Measurements from ENCODE around the gene MCM8.
"Not testable (repeated sequence)": the region's sequence is repeated elsewhere in the genome, so short reads cannot be mapped to it uniquely, and the experiment has no call there.

Gene MCM8

GRCh38 chr20:6007094-6007528 is 56.7 kb downstream of the MCM8 start:
- DNase-seq = no peak

- DNase-seq = no peak
Measured at GRCh38 chr20:6007529-6008103, 57.2 kb downstream of the MCM8 start.

- peak in 8 of 14 donors; percentile 2 to 42 (median 24) for DNase-seq
Measured at GRCh38 chr20:6008254-6008653, 57.8 kb downstream of the MCM8 start.

GRCh38 chr20:6012179-6012578 is 61.7 kb downstream of the MCM8 start:
- DNase-seq = no peak

- DNase-seq = no peak
Measured at GRCh38 chr20:6014017-6014416, 63.6 kb downstream of the MCM8 start.

GRCh38 chr20:6014957-6015356 is 64.5 kb downstream of the MCM8 start:
- no peak for DNase-seq

GRCh38 chr20:6017467-6017866 is 67.0 kb downstream of the MCM8 start:
- DNase-seq = no peak

GRCh38 chr20:6017880-6018279 is 67.4 kb downstream of the MCM8 start:
- DNase-seq = no peak

- no peak for DNase-seq
Measured at GRCh38 chr20:6024768-6025167, 74.3 kb downstream of the MCM8 start.

- DNase-seq = no peak
Measured at GRCh38 chr20:6026051-6026450, 75.6 kb downstream of the MCM8 start.

GRCh38 chr20:6028818-6029217 is 78.4 kb downstream of the MCM8 start:
- DNase-seq = no peak

GRCh38 chr20:6029538-6029937 is 79.1 kb downstream of the MCM8 start:
- DNase-seq = no peak

GRCh38 chr20:6030453-6031080 is 80.1 kb downstream of the MCM8 start:
- no peak for DNase-seq

GRCh38 chr20:6032907-6033306 is 82.5 kb downstream of the MCM8 start:
- not testable (repeated sequence) for DNase-seq

- DNase-seq = no peak
Measured at GRCh38 chr20:6034134-6034969, 83.9 kb downstream of the MCM8 start.

GRCh38 chr20:6036213-6036612 is 85.8 kb downstream of the MCM8 start:
- DNase-seq = no peak

GRCh38 chr20:6037082-6037481 is 86.6 kb downstream of the MCM8 start:
- no peak for DNase-seq

- peak in 7 of 14 donors; percentile 8 to 43 (median 24) for DNase-seq
Measured at GRCh38 chr20:6038256-6038655, 87.8 kb downstream of the MCM8 start.

GRCh38 chr20:6039766-6040165 is 89.3 kb downstream of the MCM8 start:
- DNase-seq = no peak

- DNase-seq = no peak
Measured at GRCh38 chr20:6040540-6040939, 90.1 kb downstream of the MCM8 start.

- no peak for DNase-seq
Measured at GRCh38 chr20:6040958-6041807, 90.7 kb downstream of the MCM8 start.

GRCh38 chr20:6041808-6042265 is 91.4 kb downstream of the MCM8 start:
- no peak for DNase-seq

- DNase-seq = no peak
Measured at GRCh38 chr20:6044115-6044514, 93.7 kb downstream of the MCM8 start.
